HG03378 (cell line): ENCODE data around the gene SHQ1.
"Not testable (repeated sequence)": the region's sequence is repeated elsewhere in the genome, so short reads cannot be mapped to it uniquely, and the experiment has no call there.

ENCODE experiments used
- ATAC-seq: cut with Tn5 transposase; IDR thresholded peaks from one replicate; pipeline ENCODE4 v1.9.1; 2021; ENCODE audit warnings: mild to moderate bottlenecking, moderate library complexity; ENCODE audit not compliant: unreplicated experiment

SHQ1 gene

GRCh38 chr3:72803573-72803972 lies 44.7 kb downstream of the SHQ1 start:
- ATAC-seq = no peak

GRCh38 chr3:72802001-72802400 lies 46.2 kb downstream of the SHQ1 start:
- ATAC-seq = no peak

- no peak for ATAC-seq
Observed at GRCh38 chr3:72800869-72801268, 47.4 kb downstream of the SHQ1 start.

- ATAC-seq = no peak
Observed at GRCh38 chr3:72798552-72799195, 49.6 kb downstream of the SHQ1 start.

- ATAC-seq = no peak
Observed at GRCh38 chr3:72797773-72798543, 50.3 kb downstream of the SHQ1 start.

GRCh38 chr3:72794079-72794478 lies 54.2 kb downstream of the SHQ1 start:
- no peak for ATAC-seq

- no peak for ATAC-seq
Observed at GRCh38 chr3:72791161-72791560, 57.1 kb downstream of the SHQ1 start.

- ATAC-seq = no peak
Observed at GRCh38 chr3:72789786-72790185, 58.5 kb downstream of the SHQ1 start.

- ATAC-seq = not testable (repeated sequence)
Observed at GRCh38 chr3:72788232-72788631, 60.0 kb downstream of the SHQ1 start.

- no peak for ATAC-seq
Observed at GRCh38 chr3:72786668-72787067, 61.6 kb downstream of the SHQ1 start.

GRCh38 chr3:72784226-72784625 lies 64.0 kb downstream of the SHQ1 start:
- no peak for ATAC-seq

GRCh38 chr3:72782521-72782920 lies 65.7 kb downstream of the SHQ1 start:
- ATAC-seq = no peak

- no peak for ATAC-seq
Observed at GRCh38 chr3:72769758-72770540, 78.3 kb downstream of the SHQ1 start.

GRCh38 chr3:72768936-72769335 lies 79.3 kb downstream of the SHQ1 start:
- ATAC-seq = no peak

GRCh38 chr3:72768481-72768880 lies 79.8 kb downstream of the SHQ1 start:
- ATAC-seq = no peak

GRCh38 chr3:72768006-72768441 lies 80.2 kb downstream of the SHQ1 start:
- no peak for ATAC-seq

- no peak for ATAC-seq
Observed at GRCh38 chr3:72766866-72767265, 81.4 kb downstream of the SHQ1 start.

- no peak for ATAC-seq
Observed at GRCh38 chr3:72763751-72764440, 84.3 kb downstream of the SHQ1 start.

- no peak for ATAC-seq
Observed at GRCh38 chr3:72761410-72761809, 86.8 kb downstream of the SHQ1 start.

- ATAC-seq = no peak
Observed at GRCh38 chr3:72760225-72760624, 88.0 kb downstream of the SHQ1 start.

GRCh38 chr3:72756900-72757299 lies 91.3 kb downstream of the SHQ1 start:
- peak; percentile 100 for ATAC-seq
